ENCODE results near the gene TFRC.
"Not testable (repeated sequence)": the region's sequence is repeated elsewhere in the genome, so short reads cannot be mapped to it uniquely, and the experiment has no call there.

Gene TFRC

GRCh38 chr3:196004359-196005052 is 77.4 kb downstream of the TFRC start:
- not testable (repeated sequence) for DNase-seq (ENCODE audit: low read depth, low spot score)

GRCh38 chr3:196003611-196004010 is 78.3 kb downstream of the TFRC start:
- no peak for DNase-seq (ENCODE audit: low read depth, low spot score)

GRCh38 chr3:196002721-196003120 is 79.2 kb downstream of the TFRC start:
- not testable (repeated sequence) for DNase-seq (ENCODE audit: low read depth, low spot score)

GRCh38 chr3:196001240-196001639 is 80.7 kb downstream of the TFRC start:
- not testable (repeated sequence) for DNase-seq (ENCODE audit: low read depth, low spot score)

GRCh38 chr3:196000360-196000950 is 81.4 kb downstream of the TFRC start:
- DNase-seq (ENCODE audit: low read depth, low spot score) = not testable (repeated sequence)

- no peak for DNase-seq (ENCODE audit: low read depth, low spot score)
These were observed 82.0 kb downstream of the TFRC start for GRCh38 chr3:195999896-196000295.

All from ELF-1 (cell line).